Psoas muscle (tissue), 8 donors: ENCODE measurements around the gene ZNF622. TPM values are rescaled to one million over a fixed set of nuclear protein-coding genes. Genes with fewer than 3 reads are reported as not detected.

Experiments
- ATAC-seq, 4 donors: fragments of 200-7000 bp; cut with Tn5 transposase; one replicate each; pipeline ENCODE4 v1.9.1; 2020; ENCODE audit warnings: moderate library complexity in 3 of 4, mild to moderate bottlenecking in 2 of 4
- DNase-seq, 2 donors: peaks; one replicate each; pipeline ENCODE4 v3.0.0-alpha.2; 2020
- H3K27ac ChIP-seq: fragments of 200-600 bp; one replicate; pipeline ENCODE4 v1.8.0; 2022
- H3K27me3 ChIP-seq, 3 donors: fragments of 200-600 bp in 1 of 3; one replicate each; pipeline versions ENCODE4 v1.6.1 to v1.8.0; 2013 to 2022; ENCODE audit warnings: low read length in 2 of 3, mild to moderate bottlenecking in 2 of 3, moderate library complexity in 1 of 3; ENCODE audit not compliant: insufficient read depth in 3 of 3
- H3K36me3 ChIP-seq, 2 donors: fragments of 200-600 bp in 1 of 2; one replicate each; pipeline versions ENCODE4 v1.6.1 to v1.8.0; 2013 to 2022; ENCODE audit warnings: low read depth in 1 of 2, mild to moderate bottlenecking in 1 of 2, moderate library complexity in 1 of 2; ENCODE audit not compliant: insufficient read depth in 1 of 2
- H3K4me1 ChIP-seq: fragments of 200-600 bp; one replicate; pipeline ENCODE4 v1.8.0; 2022
- H3K4me3 ChIP-seq: fragments of 200-600 bp; one replicate; pipeline ENCODE4 v1.8.0; 2022; ENCODE audit warnings: mild to moderate bottlenecking
- H3K9me3 ChIP-seq: fragments of 200-600 bp; one replicate; pipeline ENCODE4 v1.8.0; 2022
- CTCF ChIP-seq: fragments of 200-600 bp; IDR thresholded peaks from one replicate; pipeline ENCODE4 v1.8.0; 2022; ENCODE audit warnings: antibody characterized with exemption
- WGBS, 3 donors: extraction: QIAGEN DNeasy Blood & Tissue Kit; methylation state at CpG; one replicate each; pipeline versions ENCODE4 v1.1.6 to v1.1.7; 2013; 5-methylcytosine and 5-hydroxymethylcytosine counted together
- intact Hi-C, 2 donors: fragments of 100-400 bp; cut with DNase I; formaldehyde crosslinking; loops; one replicate each; pipeline versions ENCODE4 v1.11.0 to v1.14.2; 2022
- polyA plus RNA-seq, 3 donors: library from polyadenylated mRNA; stranded (reverse); fragments of 200-250 nt; gene quantifications; one replicate each; pipeline ENCODE4 v1.2.3, GENCODE V29; 2013
- total RNA-seq, 4 donors: library from RNA; stranded (reverse); fragmentation: NEBNext Ultra II Directional in 2 of 4; extraction: Animal tissue kit (Norgen Biotek cat#: 25700) in 2 of 4; gene quantifications; one replicate each; pipeline versions ENCODE4 v1.2.1 to v1.2.4, GENCODE V29; 2021 to 2023
- donor health status: healthy with polysubstance abuse.
- donor health status: DM: no; HTN: no; CAD: no; lungs with moderate emphysema.
- donor health status: Bipolar disorder and iron deficiency.
- donor health status: healthy.
- donor health status: DM: yes; HTN: yes; CAD: no.
- donor health status: DM: no; HTN: no; CAD: no.
- donor health status: DM: no; HTN: no; CAD: no.
- donor health status: DM: yes; HTN: yes; CAD: no.

The ZNF622 gene
- total and polyA plus RNA-seq, 7 donors: 11.8 to 142 (median 43.5) TPM

- intact Hi-C loops: no loop called here
Measured at GRCh38 chr5:16417398-16418074, 48.1 kb downstream of the ZNF622 start.

GRCh38 chr5:16414861-16415260 is 50.7 kb downstream of the ZNF622 start:
- 82 to 83% (median 82%) methylated on average over 2 of the region's 2 CpGs for WGBS, 3 donors
- no peak for TF ChIP-seq CTCF
- H3K4me3 ChIP-seq: no peak overlapping the region
- H3K9me3 ChIP-seq: no peaks in the 10 kb centered on the region
- DNase-seq (no peak), ATAC-seq (no peak)
- no peaks in the 10 kb centered on the region for H3K36me3 ChIP-seq
- no peak overlapping the region for H3K27ac ChIP-seq
- H3K27me3 ChIP-seq: peaks cover 0 to 6% (median 0%) of the 10 kb centered on the region in 3 donors
- intact Hi-C loops: no loop called here
- H3K4me1 ChIP-seq: no peaks in the 10 kb centered on the region

More at GRCh38 chr5:16417398-16418074, 48.1 kb downstream of the ZNF622 start:
- ATAC-seq (no peak), DNase-seq (no peak)
- H3K9me3 ChIP-seq: no peaks in the 10 kb centered on the region
- TF ChIP-seq CTCF: no peak
- H3K27ac ChIP-seq: no peak overlapping the region
- 73 to 76% (median 74%) methylated on average over 6 of the region's 6 CpGs for WGBS, 3 donors
- no peaks in the 10 kb centered on the region for H3K36me3 ChIP-seq
- no peaks in the 10 kb centered on the region for H3K4me1 ChIP-seq
- H3K4me3 ChIP-seq: no peak overlapping the region
- peaks cover 0 to 6% (median 0%) of the 10 kb centered on the region in 3 donors for H3K27me3 ChIP-seq

GRCh38 chr5:16413166-16413860 is 52.3 kb downstream of the ZNF622 start:
- DNase-seq (no peak), ATAC-seq (no peak)
- WGBS, 3 donors: 33 to 45% (median 41%) methylated on average over 1 of the region's 1 CpG
- H3K27me3 ChIP-seq: peaks cover 0 to 6% (median 0%) of the 10 kb centered on the region in 3 donors
- no peaks in the 10 kb centered on the region for H3K9me3 ChIP-seq
- no peak overlapping the region for H3K27ac ChIP-seq
- H3K4me3 ChIP-seq: no peak overlapping the region
- H3K36me3 ChIP-seq: no peaks in the 10 kb centered on the region
- TF ChIP-seq CTCF: no peak
- intact Hi-C loops: no loop called here
- no peaks in the 10 kb centered on the region for H3K4me1 ChIP-seq

- Histone ChIP-seq H3K27ac (no peak overlapping the region), H3K36me3 (no peaks in the 10 kb centered on the region), H3K4me1 (no peaks in the 10 kb centered on the region), H3K4me3 (no peak overlapping the region), H3K27me3 (peaks cover 0 to 6% (median 0%) of the 10 kb centered on the region in 3 donors), H3K9me3 (no peaks in the 10 kb centered on the region)
- no peak for DNase-seq
- TF ChIP-seq CTCF: no peak
- intact Hi-C loops: no loop called here
- ATAC-seq: no peak
Measured at GRCh38 chr5:16412556-16412955, 53.0 kb downstream of the ZNF622 start.
